Measurements from ENCODE around the gene KCNC2. TPM values are rescaled to one million over a fixed set of nuclear protein-coding genes. Genes with fewer than 3 reads are reported as not detected.

KCNC2 gene
- total RNA-seq (2022; extraction: Qiagen RNA extraction) = not detected in 5 replicates

DNA sequence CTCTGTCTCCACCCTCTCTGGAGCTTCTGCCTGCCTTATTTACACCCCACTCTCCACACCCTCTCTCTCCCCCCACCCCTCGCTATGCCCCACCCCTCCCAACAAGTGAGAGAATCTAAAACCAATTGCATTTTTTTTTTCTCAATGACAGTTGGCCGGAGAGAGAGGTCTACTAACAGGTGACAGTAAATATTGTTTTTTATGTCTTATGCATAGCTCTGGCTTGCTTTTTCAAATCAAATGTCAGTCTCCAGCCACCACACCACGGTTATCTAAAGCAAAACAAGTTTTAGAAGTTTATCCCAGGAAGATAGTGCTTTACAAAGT lies at the start of gene KCNC2:
KCNC2 (minus strand) TSS at position 28 of the 327 bp plus-strand sequence.

Other genes starting within 250 kb of the KCNC2 start
- gene CAPS2, start 120.5 kb upstream of the KCNC2 start, total RNA-seq (2022; extraction: Qiagen RNA extraction) = 0.99 to 2.3 TPM (median 1.5 TPM) in 5 replicates
- gene GLIPR1L1, start 124.8 kb upstream of the KCNC2 start, total RNA-seq (2022; extraction: Qiagen RNA extraction) = not detected in 5 replicates
- gene GLIPR1L2, start 181.2 kb upstream of the KCNC2 start, total RNA-seq (2022; extraction: Qiagen RNA extraction) = 0.14 to 0.24 TPM (median 0.17 TPM) in 4 of 5 replicates, not detected in the other

Data from A549 treated with AZD2906 at 1 μM for 4 hours (cell line).